GM21367 (cell line): ENCODE results near the gene SCP2.

Source experiments
- ATAC-seq: cut with Tn5 transposase; IDR thresholded peaks from one replicate; pipeline ENCODE4 v1.9.1; 2021; ENCODE audit not compliant: unreplicated experiment

SCP2 gene

DNA sequence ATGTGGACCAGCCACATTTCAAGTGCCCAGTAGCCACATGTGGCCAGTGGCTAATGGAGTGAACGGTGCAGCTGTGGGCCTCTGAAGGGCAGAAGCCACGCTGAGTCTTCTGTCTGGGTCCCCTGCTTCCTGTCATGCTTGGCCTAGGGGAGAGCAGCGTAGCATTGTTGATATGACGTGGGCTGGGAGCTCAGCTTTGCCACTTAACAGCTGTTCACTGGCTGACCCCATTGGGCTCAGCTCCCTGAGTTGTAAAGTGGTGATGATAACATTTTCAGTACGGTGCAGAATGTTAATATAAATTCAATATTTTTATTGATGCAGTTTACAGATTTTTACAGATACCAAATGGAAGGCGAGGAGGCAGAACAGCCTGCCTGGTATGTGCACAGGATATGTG is 139.4 kb downstream of the SCP2 start:
- no peak for ATAC-seq

DNA sequence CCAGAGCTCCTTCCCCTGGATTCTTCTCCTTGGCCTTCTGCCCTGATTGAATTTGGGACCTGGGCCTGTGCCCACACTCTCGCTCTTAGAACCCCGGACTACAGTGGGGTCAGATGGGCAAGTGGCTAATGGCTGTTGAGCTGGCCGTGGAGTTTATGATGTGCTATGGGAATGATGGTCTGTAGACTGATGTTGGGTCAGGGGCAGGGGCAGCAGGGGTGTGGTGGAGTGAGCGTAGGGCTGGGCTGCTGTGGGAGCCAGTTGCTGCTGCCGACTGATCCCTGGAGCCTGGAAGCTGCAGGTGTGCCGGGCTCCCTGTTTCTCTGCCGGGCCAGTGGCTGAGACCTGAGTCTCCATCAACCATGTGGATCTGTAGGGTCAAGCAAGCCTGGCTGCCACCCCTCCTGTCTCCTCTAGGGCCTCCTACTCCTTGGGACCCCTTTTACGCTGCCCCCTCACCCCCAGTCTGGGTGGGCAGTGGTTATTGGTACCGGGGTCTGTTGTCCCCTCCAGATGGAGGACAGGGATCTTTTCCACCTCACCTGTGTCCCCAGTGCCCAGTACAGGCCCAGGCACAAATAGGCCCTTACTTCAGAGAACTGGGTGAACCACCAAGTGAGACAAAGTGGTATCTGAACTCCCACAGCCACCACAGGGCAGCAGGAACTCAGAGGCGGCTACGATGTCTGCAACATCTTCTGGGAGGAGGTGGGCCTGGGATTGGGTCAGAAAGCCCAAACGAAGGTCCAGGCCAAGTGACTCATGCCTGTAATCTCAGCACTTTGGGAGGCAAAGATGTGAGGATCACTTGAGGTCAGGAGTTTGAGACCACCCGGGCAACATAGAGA is 140.0 kb downstream of the SCP2 start:
- ATAC-seq: no peak

DNA sequence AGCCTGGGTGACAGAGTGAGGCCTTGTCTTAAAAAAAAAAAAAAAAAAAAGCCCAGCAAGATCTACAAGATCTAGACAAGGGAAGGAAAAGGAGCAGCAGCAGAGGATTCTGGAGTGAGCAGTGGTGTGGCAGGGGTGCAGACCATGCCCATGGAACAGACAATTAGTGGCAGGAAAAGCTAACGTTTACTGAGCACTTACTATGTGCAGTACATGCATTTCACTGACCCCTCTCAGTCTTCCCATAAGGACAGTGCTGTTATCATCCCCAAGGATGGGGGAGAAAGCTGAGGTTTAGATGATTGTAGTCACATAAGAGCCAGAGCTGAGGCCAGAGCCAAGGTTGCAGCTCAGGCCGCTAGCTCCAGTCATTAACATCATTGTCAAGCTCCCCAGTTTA is 140.8 kb downstream of the SCP2 start:
- no peak for ATAC-seq

DNA sequence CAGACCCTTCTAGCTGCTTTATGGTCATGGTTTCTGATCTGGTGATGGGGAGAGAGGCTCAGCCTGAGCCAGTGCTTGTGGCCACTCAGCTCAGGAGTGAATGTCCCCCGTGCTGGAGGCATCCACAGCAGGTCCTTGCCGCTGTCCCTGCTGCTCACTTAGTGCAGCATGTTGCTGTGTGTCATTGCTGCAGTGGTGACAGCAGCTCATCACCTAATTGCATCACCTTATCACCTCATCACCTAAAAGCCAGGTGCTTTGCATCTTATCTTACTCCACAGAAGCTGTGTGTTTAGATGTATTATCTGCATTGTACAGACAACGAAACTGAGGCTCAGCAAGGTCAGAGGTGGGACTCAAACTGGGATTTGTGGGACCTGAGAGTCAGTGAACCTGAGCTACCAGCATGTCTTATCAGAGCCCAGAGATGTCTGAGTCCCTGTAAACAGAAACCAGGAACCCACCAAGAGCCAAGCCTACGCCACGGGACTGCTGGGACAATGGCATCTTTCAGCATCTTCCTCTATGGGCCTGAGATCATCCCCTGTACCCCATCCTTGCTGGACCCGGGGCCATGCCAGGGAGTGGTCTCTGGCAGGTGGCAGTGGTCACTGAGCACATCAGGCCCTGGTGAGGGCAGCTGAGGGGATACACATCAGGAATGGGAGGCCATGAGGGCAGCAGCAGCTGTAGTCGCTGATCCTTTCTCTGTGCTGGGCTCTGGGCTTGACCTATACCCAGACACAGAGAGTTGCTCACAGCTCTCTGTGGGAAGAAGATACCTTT is 141.4 kb downstream of the SCP2 start:
- no peak for ATAC-seq

DNA sequence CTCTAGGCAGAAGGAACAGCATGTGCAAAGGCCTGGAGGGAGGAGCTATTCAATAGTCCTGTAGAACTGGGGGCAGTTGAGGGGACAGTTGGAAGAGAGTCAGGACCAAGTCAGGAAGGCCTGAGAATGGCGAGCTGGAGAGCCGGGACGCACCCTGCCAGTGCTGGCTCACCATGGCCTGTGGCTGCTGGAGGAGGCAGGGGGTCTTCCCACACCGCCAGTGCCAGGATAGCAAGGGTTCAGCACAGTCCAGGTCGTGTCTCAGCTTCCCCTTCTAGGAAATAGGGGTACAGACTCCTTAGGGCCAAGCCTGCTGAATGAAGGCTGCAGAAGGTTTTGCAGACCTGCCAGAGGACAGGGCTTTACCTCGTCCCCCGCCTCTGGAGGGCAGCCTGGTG is 142.2 kb downstream of the SCP2 start:
- no peak for ATAC-seq

DNA sequence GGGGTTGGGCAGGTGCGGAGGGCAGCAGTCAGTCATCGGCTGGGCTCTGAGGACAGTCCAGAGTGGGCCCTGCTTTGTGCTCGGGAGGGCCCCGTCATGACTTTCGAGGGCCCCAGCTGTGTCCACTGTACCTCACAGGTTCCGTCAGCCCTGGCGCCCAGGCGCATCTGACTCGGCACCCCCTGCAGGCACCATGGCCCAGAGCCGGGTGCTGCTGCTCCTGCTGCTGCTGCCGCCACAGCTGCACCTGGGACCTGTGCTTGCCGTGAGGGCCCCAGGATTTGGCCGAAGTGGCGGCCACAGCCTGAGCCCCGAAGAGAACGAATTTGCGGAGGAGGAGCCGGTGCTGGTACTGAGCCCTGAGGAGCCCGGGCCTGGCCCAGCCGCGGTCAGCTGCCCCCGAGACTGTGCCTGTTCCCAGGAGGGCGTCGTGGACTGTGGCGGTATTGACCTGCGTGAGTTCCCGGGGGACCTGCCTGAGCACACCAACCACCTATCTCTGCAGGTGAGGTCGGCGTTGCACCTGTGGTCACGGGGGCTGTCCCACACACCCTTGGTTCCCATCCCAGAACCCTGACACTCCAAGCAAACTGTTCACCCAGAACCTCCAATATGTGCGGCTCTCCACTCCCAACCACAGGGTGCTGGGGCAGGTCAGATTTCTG is 142.7 kb downstream of the SCP2 start:
- no peak for ATAC-seq

DNA sequence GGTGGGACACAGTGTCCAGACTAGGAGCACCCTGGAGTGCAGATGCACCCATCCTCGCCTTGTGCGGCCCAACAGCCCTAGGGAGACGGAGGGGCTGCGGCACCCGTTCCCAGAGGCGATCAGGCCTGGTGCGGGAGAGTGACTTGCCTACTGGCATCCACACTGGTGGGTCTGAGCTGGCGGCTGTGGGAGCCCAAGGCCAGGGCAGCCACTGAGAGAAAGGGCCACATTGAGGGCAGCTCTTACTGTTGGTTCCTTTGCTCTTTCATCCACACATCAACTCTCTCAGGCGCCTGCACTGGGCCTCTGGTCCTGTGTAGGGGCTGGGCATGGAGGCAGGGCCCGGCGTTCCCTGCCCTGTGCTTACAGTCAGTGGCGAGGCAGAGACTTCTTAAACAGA is 143.5 kb downstream of the SCP2 start:
- ATAC-seq: no peak

DNA sequence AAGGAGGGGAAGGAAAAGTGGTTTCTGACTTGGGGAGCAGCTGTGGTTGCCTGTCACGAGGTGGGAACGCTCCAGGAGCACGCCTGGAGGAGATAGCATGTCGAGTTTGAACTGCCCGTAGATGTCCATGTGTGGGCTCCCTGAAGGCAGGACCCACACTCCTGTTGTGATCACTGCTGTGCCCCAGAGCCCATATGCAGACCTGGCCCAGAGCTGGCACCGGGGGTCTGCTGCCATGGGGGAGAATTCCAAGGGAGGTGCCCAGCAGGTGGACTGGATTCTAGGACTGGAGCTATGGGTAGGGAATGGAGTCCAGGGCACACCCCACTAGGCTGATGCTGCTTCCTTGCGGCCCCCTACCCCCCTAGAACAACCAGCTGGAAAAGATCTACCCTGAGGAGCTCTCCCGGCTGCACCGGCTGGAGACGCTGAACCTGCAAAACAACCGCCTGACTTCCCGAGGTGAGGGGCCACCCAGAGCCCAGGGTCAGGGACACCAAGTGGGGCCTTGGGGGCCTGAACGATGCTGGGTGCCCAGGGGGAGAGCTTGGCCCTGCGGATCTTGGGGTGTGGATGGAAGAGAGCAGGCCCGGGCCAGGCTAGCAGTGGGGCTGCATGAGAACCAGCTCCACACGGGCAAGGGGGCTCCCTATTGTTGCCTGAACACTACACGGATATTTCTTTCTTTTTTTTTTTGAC is 144.2 kb downstream of the SCP2 start:
- no peak for ATAC-seq

DNA sequence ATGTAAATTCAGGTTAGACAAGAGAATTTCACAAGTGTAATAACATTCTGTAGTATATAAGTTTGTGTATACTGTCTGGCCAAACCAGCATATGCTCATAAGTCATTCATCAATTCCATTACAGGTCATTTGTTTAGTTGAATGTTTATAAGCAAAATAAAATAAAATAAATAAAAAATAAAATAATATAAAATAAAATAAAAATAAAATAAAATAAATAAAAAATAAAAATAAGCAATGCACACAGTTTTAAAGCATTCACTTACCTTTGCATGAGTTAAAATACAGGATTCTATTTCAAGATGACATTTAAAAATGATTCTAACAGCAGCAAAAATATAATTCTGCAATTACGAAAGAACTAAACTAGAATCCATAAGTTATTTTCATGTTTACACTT is 144.8 kb downstream of the SCP2 start:
- no peak for ATAC-seq

DNA sequence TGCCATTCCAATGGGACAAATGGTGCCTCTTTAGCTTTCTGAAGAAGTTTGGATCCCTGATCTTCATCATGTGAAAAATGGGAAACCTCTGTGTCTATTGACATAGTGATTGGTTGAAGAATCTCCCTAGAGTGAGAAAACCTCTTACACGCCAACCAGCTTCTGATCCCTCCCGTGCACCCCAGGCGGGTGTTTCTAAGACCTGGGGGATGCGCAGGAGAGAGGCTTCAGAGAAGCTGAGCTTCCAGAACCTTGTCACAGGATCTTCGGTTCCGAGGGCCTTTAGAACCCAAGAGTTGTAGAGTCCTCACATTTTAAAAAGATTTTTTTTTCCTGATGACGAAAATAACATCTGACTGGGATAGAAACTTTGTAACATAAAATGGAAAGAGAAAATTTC is 146.2 kb downstream of the SCP2 start:
- ATAC-seq: no peak

DNA sequence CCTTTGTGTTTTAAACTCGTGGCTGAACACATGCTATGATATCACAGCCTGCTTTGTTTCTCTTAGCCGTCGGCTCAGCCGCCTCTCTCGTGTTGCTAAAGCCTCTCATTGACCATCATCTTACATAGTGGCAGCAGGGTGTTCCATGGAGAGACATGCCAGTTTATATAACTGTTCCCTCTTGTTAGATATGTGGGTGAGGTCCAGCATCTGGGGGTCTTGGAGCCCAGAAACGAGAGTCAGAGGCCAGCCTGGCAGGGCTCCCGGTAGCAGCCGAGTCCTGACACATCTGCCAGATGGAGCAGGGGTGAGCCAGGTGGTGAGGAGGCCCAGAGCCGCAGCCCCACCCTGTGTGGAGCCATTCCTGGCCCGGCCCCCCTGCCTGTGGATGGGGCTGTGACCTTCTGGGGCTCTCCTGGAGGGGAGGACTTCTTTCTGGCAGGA is 146.8 kb downstream of the SCP2 start:
- ATAC-seq: no peak

DNA sequence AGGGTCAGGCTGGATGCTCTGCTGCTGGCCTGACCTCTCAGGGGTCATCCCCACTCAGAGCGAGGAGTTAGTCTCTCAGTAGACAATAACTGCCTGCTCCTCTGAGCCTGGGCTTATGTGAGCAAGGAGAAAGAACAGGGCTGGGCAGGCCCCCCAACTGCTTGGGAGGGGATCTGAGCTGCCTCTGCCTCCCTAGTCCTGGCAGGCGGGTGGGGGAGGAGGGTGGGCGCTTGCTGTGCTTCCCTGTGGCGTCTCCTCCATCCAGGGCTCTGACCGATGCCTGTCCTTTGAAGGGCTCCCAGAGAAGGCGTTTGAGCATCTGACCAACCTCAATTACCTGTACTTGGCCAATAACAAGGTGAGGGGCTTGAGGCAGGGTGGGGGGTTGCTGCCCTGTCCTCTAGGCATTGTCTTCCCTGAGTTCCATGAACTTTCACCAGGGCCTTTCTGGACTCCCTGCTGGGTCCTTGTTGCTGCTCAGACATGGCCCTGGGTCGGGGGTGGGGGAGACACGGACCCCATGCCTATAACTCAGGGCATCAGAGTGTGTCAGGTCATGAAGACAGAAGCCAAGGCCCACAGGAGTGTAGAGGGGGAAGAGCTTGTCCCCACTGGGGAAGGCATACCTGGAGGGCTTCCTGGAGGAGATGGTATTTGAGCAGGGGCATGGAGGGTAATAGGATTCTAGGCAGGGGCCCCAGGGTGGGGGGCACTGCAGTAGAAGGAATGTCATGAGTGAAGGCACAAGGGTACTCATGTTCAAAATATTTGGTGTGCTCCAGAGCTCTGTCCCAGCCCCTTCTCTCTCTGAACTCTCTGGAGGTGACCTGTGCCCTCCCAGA is 147.5 kb downstream of the SCP2 start:
- no peak for ATAC-seq

DNA sequence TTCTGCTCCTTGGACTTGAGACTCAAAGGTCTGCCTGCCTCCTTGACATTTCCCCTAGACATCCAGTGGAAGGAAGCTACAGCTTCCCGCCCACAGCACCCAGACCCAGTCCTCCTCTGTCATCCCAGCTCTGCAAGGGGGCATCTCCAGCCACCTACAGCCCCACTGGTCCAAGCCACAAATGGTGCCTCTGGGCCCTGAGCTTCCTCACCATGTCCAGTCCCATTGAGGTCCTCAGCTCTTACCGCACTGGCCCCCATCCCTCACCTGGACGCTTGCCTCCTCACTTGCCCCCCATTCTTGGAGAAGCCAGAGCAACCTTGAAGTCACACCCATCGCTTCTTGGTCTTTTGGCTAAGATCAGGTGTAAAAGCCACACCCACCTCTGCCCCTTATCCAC is 148.1 kb downstream of the SCP2 start:
- ATAC-seq: no peak

DNA sequence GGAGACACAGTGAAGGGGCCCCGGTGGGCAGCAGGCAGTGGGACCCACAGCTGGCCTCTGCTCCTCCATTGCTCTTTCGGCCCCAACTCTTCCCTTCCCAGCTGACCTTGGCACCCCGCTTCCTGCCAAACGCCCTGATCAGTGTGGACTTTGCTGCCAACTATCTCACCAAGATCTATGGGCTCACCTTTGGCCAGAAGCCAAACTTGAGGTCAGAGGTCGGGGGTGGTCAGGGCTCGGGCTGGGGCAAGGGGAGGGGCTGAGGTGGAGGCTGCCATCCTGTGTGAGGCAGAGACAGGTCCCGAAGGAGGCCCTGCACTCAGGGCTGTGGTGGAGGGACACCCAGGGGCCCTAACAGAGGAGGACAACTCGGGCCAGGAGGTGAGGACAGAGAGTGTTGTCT is 148.7 kb downstream of the SCP2 start:
- no peak for ATAC-seq

DNA sequence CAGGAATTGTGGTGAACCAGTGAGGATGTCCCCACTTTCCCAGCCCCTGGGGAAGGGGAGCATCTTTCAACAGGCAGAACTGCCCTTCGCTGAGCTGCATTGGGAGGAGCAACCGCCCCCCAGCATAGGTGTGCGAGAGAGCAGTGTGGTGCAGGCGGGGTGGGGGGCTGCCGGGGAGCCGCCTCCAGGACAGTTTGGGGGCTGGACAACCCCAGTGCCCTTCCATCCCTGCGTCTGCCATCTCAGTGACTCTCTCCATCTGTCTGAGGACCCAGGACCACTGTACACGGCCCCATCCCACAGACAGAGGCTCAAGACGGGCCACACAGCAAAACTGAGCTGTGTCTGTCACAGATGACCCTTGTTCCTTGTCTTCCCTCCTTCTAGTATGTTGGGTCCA is 149.1 kb downstream of the SCP2 start:
- no peak for ATAC-seq

DNA sequence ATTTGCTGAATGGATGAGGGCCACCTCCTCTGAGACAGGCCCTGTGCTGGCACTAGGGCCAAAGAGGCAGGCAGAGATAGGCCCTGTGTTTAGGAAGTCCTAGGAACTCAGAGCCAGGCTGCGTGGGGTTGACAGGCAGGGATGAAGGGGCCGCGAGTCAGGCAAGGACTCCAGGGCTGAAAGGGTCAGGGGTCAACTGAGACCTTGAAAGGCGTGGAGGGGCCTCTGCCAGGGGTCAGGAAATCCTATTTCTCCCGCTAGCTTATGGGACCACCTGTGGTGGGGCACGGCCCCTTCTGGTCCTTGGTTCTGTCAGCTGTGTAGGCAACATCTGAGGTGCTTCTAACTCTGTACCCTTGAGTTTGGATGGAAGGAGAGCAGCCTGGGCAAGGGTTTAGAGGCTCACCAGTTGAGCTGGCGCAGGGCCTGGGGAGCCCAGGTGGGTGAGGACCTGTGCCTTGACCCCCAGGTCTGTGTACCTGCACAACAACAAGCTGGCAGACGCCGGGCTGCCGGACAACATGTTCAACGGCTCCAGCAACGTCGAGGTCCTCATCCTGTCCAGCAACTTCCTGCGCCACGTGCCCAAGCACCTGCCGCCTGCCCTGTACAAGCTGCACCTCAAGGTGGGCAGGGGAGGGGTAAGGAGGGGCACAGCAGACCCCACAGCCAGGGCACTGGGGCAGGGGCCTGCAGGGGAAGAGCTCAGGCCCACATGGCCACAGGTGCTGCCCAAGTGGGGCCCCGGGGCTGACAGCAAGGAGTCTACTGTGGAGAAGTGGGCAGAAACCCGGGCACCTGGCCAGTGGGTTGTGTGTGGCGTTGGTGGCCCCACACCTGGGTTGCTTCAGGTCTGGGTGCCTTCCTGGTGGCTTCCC is 149.9 kb downstream of the SCP2 start:
- ATAC-seq: no peak

DNA sequence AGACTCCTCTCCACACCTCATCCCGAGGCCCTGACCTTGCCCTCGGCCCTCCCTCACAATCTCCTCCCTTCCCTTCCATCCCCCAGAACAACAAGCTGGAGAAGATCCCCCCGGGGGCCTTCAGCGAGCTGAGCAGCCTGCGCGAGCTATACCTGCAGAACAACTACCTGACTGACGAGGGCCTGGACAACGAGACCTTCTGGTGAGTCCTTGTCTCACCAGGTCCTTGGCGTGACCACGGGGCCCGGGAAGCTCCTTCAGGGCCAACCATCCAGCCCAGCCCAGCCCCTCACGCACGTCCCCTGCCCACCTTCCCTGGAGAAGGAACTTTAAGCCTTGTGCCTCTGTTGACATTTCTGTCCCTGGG is 150.5 kb downstream of the SCP2 start:
- ATAC-seq: no peak

DNA sequence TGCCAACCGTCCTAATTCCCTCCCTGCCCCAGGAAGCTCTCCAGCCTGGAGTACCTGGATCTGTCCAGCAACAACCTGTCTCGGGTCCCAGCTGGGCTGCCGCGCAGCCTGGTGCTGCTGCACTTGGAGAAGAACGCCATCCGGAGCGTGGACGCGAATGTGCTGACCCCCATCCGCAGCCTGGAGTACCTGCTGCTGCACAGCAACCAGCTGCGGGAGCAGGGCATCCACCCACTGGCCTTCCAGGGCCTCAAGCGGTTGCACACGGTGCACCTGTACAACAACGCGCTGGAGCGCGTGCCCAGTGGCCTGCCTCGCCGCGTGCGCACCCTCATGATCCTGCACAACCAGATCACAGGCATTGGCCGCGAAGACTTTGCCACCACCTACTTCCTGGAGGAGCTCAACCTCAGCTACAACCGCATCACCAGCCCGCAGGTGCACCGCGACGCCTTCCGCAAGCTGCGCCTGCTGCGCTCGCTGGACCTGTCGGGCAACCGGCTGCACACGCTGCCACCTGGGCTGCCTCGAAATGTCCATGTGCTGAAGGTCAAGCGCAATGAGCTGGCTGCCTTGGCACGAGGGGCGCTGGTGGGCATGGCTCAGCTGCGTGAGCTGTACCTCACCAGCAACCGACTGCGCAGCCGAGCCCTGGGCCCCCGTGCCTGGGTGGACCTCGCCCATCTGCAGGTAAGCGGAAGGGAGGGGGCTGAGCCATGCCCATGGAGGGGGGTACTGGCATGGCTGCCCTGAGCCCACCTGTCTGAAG is 151.4 kb downstream of the SCP2 start:
- ATAC-seq: no peak

DNA sequence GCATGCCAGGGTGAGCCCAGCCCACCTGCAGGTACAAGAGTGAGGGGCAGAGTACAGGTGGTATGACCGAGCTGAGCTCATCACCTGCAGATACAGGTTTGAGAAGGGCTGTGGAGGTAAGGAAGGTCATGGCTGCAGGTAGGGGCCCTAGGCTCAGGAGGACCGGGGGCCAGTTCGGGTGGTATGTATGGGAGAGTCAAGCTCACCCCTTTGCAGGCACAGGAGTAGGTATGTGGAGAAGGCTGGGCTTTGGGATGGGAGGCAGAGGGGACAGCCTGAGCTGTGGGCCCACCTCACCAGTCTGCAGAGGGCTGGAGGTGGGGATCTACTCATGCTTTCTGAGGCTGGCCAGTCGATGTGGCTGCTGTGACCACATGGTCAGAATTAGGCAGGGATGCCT is 152.2 kb downstream of the SCP2 start:
- ATAC-seq: no peak
